ENCODE measurements around the gene ZNF735. TPM values are rescaled to one million over a fixed set of nuclear protein-coding genes. Genes with fewer than 3 reads are reported as not detected.

Gene ZNF735
- total RNA-seq, 1 donor from 2014 or later = not detected

Other genes starting within 250 kb of the ZNF735 start
- gene ZNF722, start 208.4 kb upstream of the ZNF735 start, total RNA-seq = not detected
- 4.1 TPM for gene ZNF727, start 161.8 kb upstream of the ZNF735 start, total RNA-seq
- gene ZNF679, start 21.3 kb downstream of the ZNF735 start, total RNA-seq = not detected
- 11.6 TPM for gene ZNF736, start 106.8 kb downstream of the ZNF735 start, total RNA-seq